Calu3 (cell line): Measurements from ENCODE around the gene CUBN. TPM values are rescaled to one million over a fixed set of nuclear protein-coding genes. Genes with fewer than 3 reads are reported as not detected.

Experiments
- BruUV-seq: library from RNA; stranded (reverse); fragments of 400-500 nt; replicated peaks from 2 replicates; lab custom pipeline; 2021; lab: Mats Ljungman, UMichigan
- CTCF ChIA-PET: fragments of 300-600 bp; sonication (Branson Sonifier 250); formaldehyde crosslinking; loops from one replicate; lab custom pipeline; 2022; ENCODE audit warnings: antibody characterized with exemption; lab: Charles Lee
- DNase-seq: peaks from one replicate; pipeline ENCODE4 v3.0.0; 2022
- H3K27ac Mint-ChIP-seq: one replicate; pipeline ENCODE4 v1.8.0; 2022; ENCODE audit warnings: mixed read lengths; ENCODE audit not compliant: unreplicated experiment
- H3K27me3 Mint-ChIP-seq: one replicate; pipeline ENCODE4 v1.8.0; 2022; ENCODE audit warnings: mixed read lengths; ENCODE audit not compliant: unreplicated experiment
- H3K36me3 Mint-ChIP-seq: one replicate; pipeline ENCODE4 v1.8.0; 2022; ENCODE audit warnings: mild to moderate bottlenecking, moderate library complexity, mixed read lengths; ENCODE audit not compliant: insufficient read depth, unreplicated experiment
- H3K4me1 Mint-ChIP-seq: one replicate; pipeline ENCODE4 v1.8.0; 2022; ENCODE audit warnings: mild to moderate bottlenecking, low read depth, mixed read lengths; ENCODE audit not compliant: unreplicated experiment
- H3K4me3 Mint-ChIP-seq: one replicate; pipeline ENCODE4 v1.8.0; 2022; ENCODE audit warnings: mild to moderate bottlenecking, low read depth, moderate library complexity, mixed read lengths; ENCODE audit not compliant: unreplicated experiment
- H3K9me3 Mint-ChIP-seq: one replicate; pipeline ENCODE4 v1.8.0; 2022; ENCODE audit warnings: low read depth, mixed read lengths; ENCODE audit not compliant: unreplicated experiment
- intact Hi-C: fragments of 100-400 bp; cut with micrococcal nuclease; formaldehyde crosslinking; loops from one replicate; pipeline ENCODE4 v1.10.0; 2022; ENCODE audit not compliant: unreplicated experiment
- total RNA-seq: library from RNA; stranded (reverse); gene quantifications from 2 replicates; pipeline ENCODE4 v1.2.3, GENCODE V29; 2022
- TF ChIP-seq, protein P1 (sequence below): fragments of 200-600 bp; IDR thresholded peaks from one replicate; pipeline ENCODE4 v1.8.0; 2022; ENCODE audit warnings: antibody characterized with exemption; ENCODE audit not compliant: unreplicated experiment

Gene CUBN
- total RNA-seq, 1 experiment from 2014 or later, result 0.92 TPM

DNA sequence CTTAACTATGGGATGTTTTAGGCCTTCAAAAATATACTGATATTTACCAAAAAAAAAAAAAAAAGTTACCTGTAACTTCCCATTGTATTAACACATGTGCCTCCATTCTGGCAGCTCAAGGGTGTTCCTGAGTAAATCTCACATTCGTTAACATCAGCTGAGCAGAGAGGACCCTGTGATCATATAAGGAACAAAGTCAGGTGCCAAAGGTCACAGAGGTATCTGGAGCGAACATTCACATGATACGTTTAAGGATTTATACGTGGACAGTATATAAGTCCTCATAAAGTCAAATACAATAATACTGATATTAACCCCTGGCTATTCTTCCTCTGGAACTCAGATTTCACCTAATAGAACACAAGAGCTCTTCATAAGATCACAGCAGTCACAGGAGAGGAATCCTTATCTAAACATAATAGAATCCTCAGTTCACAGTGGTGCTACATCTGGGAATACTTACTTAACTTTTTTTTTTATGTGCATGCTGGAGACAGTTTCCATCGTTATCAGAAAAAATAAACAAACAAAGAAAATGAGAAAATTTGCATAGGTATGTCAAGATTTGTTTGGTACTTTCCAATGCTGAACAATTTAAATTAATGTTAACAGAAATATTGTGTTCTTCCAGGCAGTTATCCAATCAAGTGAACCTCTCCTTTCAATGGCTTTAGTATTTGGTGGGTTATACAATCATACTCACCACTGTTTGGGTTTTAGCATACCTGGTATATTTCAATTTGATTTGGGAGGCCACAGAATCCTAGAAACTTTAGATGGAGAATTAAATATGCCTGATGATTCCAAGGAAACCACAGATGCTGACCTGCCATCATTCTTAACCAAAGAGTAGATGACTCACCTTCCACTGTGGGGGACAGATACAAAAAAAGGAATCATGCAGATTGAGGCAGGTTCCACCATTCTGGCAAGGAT lies 6.6 kb downstream of the CUBN start:
- H3K4me1 Mint-ChIP-seq, result peaks cover 15% of the 10 kb centered on the region
- no peak overlapping the region for H3K4me3 Mint-ChIP-seq
- H3K36me3 Mint-ChIP-seq, result no peaks in the 10 kb centered on the region
- CTCF ChIA-PET, result interaction anchor here (0.6 to 0.7 kb wide), 3 partner anchors 33 to 150 kb away, joined by 3 to 6 read pairs (median 3); no protein-coding TSS in a partner anchor
- intact Hi-C loops, result no loop called here
- BruUV-seq, result no TSS peak
- DNase-seq, result no peak
- TF ChIP-seq, protein P1, sequence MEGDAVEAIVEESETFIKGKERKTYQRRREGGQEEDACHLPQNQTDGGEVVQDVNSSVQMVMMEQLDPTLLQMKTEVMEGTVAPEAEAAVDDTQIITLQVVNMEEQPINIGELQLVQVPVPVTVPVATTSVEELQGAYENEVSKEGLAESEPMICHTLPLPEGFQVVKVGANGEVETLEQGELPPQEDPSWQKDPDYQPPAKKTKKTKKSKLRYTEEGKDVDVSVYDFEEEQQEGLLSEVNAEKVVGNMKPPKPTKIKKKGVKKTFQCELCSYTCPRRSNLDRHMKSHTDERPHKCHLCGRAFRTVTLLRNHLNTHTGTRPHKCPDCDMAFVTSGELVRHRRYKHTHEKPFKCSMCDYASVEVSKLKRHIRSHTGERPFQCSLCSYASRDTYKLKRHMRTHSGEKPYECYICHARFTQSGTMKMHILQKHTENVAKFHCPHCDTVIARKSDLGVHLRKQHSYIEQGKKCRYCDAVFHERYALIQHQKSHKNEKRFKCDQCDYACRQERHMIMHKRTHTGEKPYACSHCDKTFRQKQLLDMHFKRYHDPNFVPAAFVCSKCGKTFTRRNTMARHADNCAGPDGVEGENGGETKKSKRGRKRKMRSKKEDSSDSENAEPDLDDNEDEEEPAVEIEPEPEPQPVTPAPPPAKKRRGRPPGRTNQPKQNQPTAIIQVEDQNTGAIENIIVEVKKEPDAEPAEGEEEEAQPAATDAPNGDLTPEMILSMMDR, result no peak
- no peaks in the 10 kb centered on the region for H3K27me3 Mint-ChIP-seq
- H3K9me3 Mint-ChIP-seq, result no peaks in the 10 kb centered on the region
- H3K27ac Mint-ChIP-seq, result no peak overlapping the region

DNA sequence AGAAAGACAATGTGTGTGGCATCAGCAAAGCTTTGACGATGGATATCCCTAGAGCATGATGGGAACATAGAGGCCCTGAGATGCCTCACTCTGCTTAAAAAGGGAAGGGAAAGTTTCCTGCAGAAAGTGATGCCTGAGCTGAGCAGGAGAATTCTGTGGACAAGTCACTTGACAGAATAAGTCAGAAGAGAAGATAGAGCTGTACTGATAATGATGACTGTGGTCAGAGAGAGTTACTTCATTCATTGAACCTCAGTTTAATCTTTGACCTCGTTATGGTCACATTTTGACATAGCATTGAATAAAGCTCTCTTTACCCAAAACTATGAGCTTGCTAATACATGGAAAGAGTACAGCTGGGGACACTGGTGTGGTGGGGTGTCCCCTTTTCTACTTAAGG lies 7.6 kb downstream of the CUBN start:
- no TSS peak for BruUV-seq
- intact Hi-C loops, result no loop called here
- no peaks in the 10 kb centered on the region for H3K36me3 Mint-ChIP-seq
- TF ChIP-seq, protein P1, result no peak
- peaks cover 15% of the 10 kb centered on the region for H3K4me1 Mint-ChIP-seq
- CTCF ChIA-PET, result interaction anchor here (0.6 to 0.7 kb wide), 2 partner anchors 32 to 149 kb away, joined by 3 read pairs; no protein-coding TSS in a partner anchor
- no peak for DNase-seq
- H3K27me3 Mint-ChIP-seq, result no peaks in the 10 kb centered on the region
- no peak overlapping the region for H3K4me3 Mint-ChIP-seq
- H3K9me3 Mint-ChIP-seq, result no peaks in the 10 kb centered on the region
- no peak overlapping the region for H3K27ac Mint-ChIP-seq

DNA sequence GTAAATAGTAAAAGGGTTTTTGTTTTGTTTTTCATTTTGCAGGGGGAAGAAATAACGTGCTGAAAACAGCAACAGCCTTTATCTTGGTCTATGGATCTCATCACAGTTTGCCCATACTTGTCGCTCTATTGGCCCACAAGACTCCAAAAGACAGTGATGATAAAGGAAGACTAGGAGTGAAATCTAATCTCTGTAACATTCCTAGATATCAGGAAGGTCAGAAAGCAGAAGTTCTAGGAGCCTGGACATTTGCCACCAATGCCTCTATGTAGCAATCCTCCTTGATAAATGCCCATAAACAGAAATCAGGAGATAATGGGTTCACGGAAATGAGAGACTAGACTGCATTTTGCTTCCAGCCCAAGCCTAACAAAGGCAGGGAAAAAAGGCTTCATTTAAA lies 8.9 kb downstream of the CUBN start:
- Mint-ChIP-seq H3K27ac (no peak overlapping the region), H3K4me1 (peaks cover 27% of the 10 kb centered on the region), H3K4me3 (no peak overlapping the region), H3K36me3 (peaks cover 2% of the 10 kb centered on the region), H3K27me3 (no peaks in the 10 kb centered on the region), H3K9me3 (no peaks in the 10 kb centered on the region)
- CTCF ChIA-PET, result no interaction called here
- BruUV-seq, result no TSS peak
- no peak for DNase-seq
- intact Hi-C loops, result no loop called here
- TF ChIP-seq, protein P1, result no peak

DNA sequence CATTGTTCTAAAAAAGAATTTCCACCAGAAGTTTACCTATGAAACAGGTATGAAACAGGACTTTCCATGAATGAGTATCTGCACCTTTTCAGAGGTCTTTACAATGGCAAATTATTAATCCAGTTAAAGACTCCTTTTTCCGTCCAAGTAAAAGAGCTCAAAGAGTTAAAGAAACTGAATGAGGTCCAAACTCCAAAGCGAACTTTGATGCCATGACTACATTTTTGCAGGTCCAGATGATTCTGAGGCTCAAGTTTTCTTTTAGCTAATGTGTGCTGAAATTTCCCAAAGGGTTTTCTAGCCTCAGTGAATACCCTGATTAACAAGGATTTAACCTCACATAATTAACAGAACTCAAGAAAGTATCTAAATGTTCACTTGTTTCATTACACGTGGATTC lies 9.8 kb downstream of the CUBN start:
- TF ChIP-seq, protein P1, result no peak
- Mint-ChIP-seq H3K27me3 (no peaks in the 10 kb centered on the region), H3K9me3 (no peaks in the 10 kb centered on the region), H3K36me3 (peaks cover 7% of the 10 kb centered on the region), H3K4me1 (peaks cover 34% of the 10 kb centered on the region), H3K27ac (no peak overlapping the region), H3K4me3 (no peak overlapping the region)
- no TSS peak for BruUV-seq
- no peak for DNase-seq
- CTCF ChIA-PET, result no interaction called here
- intact Hi-C loops, result loop anchor here (5.0 kb wide), 2 partner anchors 153 to 228 kb away; no protein-coding TSS in a partner anchor
